ENCODE measurements around the gene CACNA2D3.
A peak's percentile ranks its signal among the peaks of the same experiment; 100 is the strongest.

CACNA2D3 gene

GRCh38 chr3:54988302-54988837, 866.0 kb downstream of the CACNA2D3 start:
- no peak for DNase-seq

- DNase-seq, result peak; percentile 58
Measured at GRCh38 chr3:54988838-54989630, 866.7 kb downstream of the CACNA2D3 start.

- no peak for DNase-seq
Measured at GRCh38 chr3:54994111-54994513, 871.8 kb downstream of the CACNA2D3 start.

GRCh38 chr3:54999159-54999558, 876.8 kb downstream of the CACNA2D3 start:
- no peak for DNase-seq

- no peak for DNase-seq
Measured at GRCh38 chr3:54999811-55000210, 877.5 kb downstream of the CACNA2D3 start.

- DNase-seq, result no peak
Measured at GRCh38 chr3:55000546-55000945, 878.2 kb downstream of the CACNA2D3 start.

- DNase-seq, result no peak
Measured at GRCh38 chr3:55000953-55001352, 878.6 kb downstream of the CACNA2D3 start.

- DNase-seq, result no peak
Measured at GRCh38 chr3:55002416-55002930, 880.1 kb downstream of the CACNA2D3 start.

GRCh38 chr3:55006244-55006676, 883.9 kb downstream of the CACNA2D3 start:
- no peak for DNase-seq

- no peak for DNase-seq
Measured at GRCh38 chr3:55007971-55008370, 885.6 kb downstream of the CACNA2D3 start.

GRCh38 chr3:55009372-55009771, 887.0 kb downstream of the CACNA2D3 start:
- no peak for DNase-seq

GRCh38 chr3:55012091-55012490, 889.7 kb downstream of the CACNA2D3 start:
- DNase-seq, result no peak

- no peak for DNase-seq
Measured at GRCh38 chr3:55013145-55013925, 891.0 kb downstream of the CACNA2D3 start.

GRCh38 chr3:55014081-55014480, 891.7 kb downstream of the CACNA2D3 start:
- no peak for DNase-seq

GRCh38 chr3:55014906-55015305, 892.6 kb downstream of the CACNA2D3 start:
- no peak for DNase-seq

- no peak for DNase-seq
Measured at GRCh38 chr3:55017876-55018275, 895.5 kb downstream of the CACNA2D3 start.

GRCh38 chr3:55030938-55031337, 908.6 kb downstream of the CACNA2D3 start:
- no peak for DNase-seq

GRCh38 chr3:55036883-55037577, 914.7 kb downstream of the CACNA2D3 start:
- no peak for DNase-seq

- no peak for DNase-seq
Measured at GRCh38 chr3:55042591-55042990, 920.2 kb downstream of the CACNA2D3 start.

- DNase-seq, result no peak
Measured at GRCh38 chr3:55044486-55044885, 922.1 kb downstream of the CACNA2D3 start.

- no peak for DNase-seq
Measured at GRCh38 chr3:55059027-55059629, 936.8 kb downstream of the CACNA2D3 start.

Data from right forelimb (tissue), 1 donor.